Measurements from ENCODE around the gene CCDC7. TPM values are rescaled to one million over a fixed set of nuclear protein-coding genes. Genes with fewer than 3 reads are reported as not detected.

CCDC7 gene
- total RNA-seq, 1 experiment from 2014 or later = 6.0 TPM

DNA sequence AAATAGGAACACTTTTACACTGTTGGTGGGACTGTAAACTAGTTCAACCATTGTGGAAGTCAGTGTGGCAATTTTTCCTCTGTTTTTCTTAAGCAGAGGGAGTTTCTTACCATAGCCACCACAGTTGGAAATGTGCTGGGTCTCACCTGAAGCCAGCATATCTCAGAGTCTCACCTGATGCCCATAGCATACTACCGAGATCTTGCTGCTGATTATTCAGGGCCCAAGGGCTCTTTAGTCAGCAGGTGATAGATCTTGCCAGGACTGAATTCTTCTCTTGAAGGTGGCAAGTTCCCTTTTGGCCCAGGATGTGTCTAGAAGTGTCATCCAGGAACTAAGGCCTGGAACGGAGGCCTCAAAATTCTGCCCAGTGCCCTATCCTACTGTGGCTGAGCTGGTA lies 215.4 kb downstream of the CCDC7 start:
- Histone ChIP-seq H3K27me3 (ENCODE audit: control insufficient read depth, insufficient read depth, low read length) (no peaks in the 10 kb centered on the region), H3K4me3 (ENCODE audit: low read depth in 2 of 2, low read length in 2 of 2) (no peak overlapping the region), H3K27ac (ENCODE audit: low read length) (no peak overlapping the region), H3K36me3 (ENCODE audit: control insufficient read depth, insufficient read depth, low read length) (no peaks in the 10 kb centered on the region), H3K9me3 (ENCODE audit: control insufficient read depth, insufficient read depth, low read depth, low read length) (no peaks in the 10 kb centered on the region), H3K4me1 (ENCODE audit: control insufficient read depth, insufficient read depth, low read length) (no peaks in the 10 kb centered on the region)
- CTCF ChIA-PET = no interaction called here
- no TSS peak for BruUV-seq (replicated peaks)
- POLR2A ChIA-PET = no interaction called here
- in situ Hi-C loops (cut with HindIII; ENCODE audit: low pct_unique_long_range_greater_than_20kb, low sequenced_read_pairs) (no loop called here), intact Hi-C loops (cut with micrococcal nuclease; ENCODE audit: unreplicated experiment) (no loop called here)
- DNase-seq (ENCODE audit: low read depth, low spot score) = no peak
- ATAC-seq = no peak
- TF ChIP-seq SIN3A (IDR thresholded peaks at IDR 0.05; ENCODE audit: borderline replicate concordance, insufficient read depth, low read depth, low read length) (no peak), TCF7L2 (IDR thresholded peaks at IDR 0.05; ENCODE audit: low read depth, low read length) (no peak), POLR2AphosphoS5 (IDR thresholded peaks at IDR 0.05; ENCODE audit: low read depth, low read length) (no peak), REST (IDR thresholded peaks at IDR 0.05; ENCODE audit: insufficient read depth in 1 of 2, low read depth in 2 of 2, low read length in 1 of 2) (no peak)
- TF ChIP-seq, protein P1, sequence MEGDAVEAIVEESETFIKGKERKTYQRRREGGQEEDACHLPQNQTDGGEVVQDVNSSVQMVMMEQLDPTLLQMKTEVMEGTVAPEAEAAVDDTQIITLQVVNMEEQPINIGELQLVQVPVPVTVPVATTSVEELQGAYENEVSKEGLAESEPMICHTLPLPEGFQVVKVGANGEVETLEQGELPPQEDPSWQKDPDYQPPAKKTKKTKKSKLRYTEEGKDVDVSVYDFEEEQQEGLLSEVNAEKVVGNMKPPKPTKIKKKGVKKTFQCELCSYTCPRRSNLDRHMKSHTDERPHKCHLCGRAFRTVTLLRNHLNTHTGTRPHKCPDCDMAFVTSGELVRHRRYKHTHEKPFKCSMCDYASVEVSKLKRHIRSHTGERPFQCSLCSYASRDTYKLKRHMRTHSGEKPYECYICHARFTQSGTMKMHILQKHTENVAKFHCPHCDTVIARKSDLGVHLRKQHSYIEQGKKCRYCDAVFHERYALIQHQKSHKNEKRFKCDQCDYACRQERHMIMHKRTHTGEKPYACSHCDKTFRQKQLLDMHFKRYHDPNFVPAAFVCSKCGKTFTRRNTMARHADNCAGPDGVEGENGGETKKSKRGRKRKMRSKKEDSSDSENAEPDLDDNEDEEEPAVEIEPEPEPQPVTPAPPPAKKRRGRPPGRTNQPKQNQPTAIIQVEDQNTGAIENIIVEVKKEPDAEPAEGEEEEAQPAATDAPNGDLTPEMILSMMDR (IDR thresholded peaks at IDR 0.05) = no peak

DNA sequence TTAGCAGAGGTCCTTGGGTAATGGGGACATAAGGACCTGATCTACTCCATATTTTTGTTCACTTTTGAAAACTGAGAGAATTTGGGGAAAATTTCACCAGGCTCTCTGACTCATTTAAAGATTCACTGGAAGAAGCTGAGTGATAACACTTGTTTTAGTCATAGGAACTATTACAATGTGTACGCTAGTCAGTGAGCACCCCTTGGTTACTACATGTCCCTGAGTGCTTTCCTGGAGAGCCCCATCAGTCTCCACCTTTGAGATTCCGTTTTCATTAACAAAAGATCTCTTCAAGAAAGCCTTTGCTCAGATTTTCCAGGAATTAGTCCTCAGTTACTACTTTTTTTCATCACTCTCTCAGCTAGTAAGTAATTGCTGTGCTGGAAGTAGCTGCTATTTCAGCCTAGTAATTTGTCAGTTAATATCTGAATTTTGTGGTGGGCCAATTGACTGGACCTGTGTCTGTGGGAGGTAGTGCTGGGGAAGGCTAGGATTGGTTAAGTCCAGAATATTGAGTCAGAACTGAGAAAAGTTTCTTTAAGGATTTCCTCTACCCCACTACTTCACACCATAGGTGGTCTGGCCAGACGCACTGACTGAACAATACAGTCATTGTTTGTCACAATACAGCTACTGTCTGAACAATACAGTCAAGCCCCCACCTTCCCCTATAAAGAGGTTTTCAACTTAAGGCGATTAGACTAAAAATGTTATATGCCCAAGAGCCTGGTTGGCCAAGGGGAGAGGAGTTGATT lies 235.0 kb downstream of the CCDC7 start:
- intact Hi-C loops (cut with micrococcal nuclease; ENCODE audit: unreplicated experiment) (no loop called here), in situ Hi-C loops (cut with HindIII; ENCODE audit: low pct_unique_long_range_greater_than_20kb, low sequenced_read_pairs) (no loop called here)
- POLR2A ChIA-PET = no interaction called here
- Histone ChIP-seq H3K27me3 (ENCODE audit: control insufficient read depth, insufficient read depth, low read length) (no peaks in the 10 kb centered on the region), H3K36me3 (ENCODE audit: control insufficient read depth, insufficient read depth, low read length) (no peaks in the 10 kb centered on the region), H3K27ac (ENCODE audit: low read length) (no peak overlapping the region), H3K9me3 (ENCODE audit: control insufficient read depth, insufficient read depth, low read depth, low read length) (no peaks in the 10 kb centered on the region), H3K4me1 (ENCODE audit: control insufficient read depth, insufficient read depth, low read length) (no peaks in the 10 kb centered on the region), H3K4me3 (ENCODE audit: low read depth in 2 of 2, low read length in 2 of 2) (no peak overlapping the region)
- ATAC-seq (no peak), DNase-seq (ENCODE audit: low read depth, low spot score) (no peak)
- BruUV-seq (replicated peaks) = no TSS peak
- TF ChIP-seq TCF7L2 (IDR thresholded peaks at IDR 0.05; ENCODE audit: low read depth, low read length) (no peak), REST (IDR thresholded peaks at IDR 0.05; ENCODE audit: insufficient read depth in 1 of 2, low read depth in 2 of 2, low read length in 1 of 2) (no peak), POLR2AphosphoS5 (IDR thresholded peaks at IDR 0.05; ENCODE audit: low read depth, low read length) (no peak), SIN3A (IDR thresholded peaks at IDR 0.05; ENCODE audit: borderline replicate concordance, insufficient read depth, low read depth, low read length) (no peak)
- TF ChIP-seq, protein P1 (IDR thresholded peaks at IDR 0.05) = no peak
- CTCF ChIA-PET = no interaction called here
